HS-27A (cell line): ENCODE measurements around the gene VSIG1.

Experiments used
- DNase-seq: peaks from one replicate; pipeline ENCODE4 v3.0.0-alpha.2; 2012; ENCODE audit warnings: low read depth, missing footprints

VSIG1 gene

DNA sequence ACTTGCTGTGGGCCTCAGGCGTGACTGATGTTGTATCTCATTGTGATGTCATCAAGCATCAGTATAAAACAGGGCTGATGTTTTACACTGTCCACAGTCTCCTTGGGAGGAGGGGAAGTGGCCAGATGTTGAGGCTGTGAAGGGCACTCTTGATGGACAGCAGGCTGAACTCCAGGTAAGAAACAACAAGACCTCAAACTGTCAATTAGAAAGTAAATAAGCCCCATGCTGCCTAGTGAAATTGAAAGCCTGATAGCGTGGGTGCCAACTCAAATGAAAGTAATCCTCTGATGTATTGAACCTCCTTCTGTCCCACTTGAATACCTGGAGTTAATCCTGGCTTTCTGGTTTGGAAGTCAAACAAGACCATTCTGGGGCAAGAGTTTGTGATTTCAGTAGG, 19.7 kb downstream of the VSIG1 start:
- no peak for DNase-seq

- no peak for DNase-seq
Measured at GRCh38 chrX:108068121-108068520, 23.3 kb downstream of the VSIG1 start.

DNA sequence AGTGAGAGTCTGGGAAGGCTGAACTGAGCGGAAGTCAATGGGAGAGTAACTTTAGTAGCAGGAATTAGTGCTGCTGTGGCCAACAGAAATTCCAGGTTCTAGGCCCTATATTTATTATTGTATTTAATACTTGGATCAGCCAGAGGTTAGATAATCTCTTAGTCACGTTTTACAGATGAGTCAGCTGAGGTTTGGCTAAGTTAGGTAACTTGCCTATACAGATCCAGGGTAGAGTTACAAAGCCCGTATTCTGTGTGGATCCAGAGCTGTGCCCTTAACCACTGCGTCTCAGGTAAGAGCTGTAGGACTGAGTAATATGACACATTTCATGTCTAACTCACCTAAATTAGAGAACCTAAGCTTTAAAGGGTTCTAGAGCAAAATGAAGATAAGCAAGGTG, 26.0 kb downstream of the VSIG1 start:
- no peak for DNase-seq

GRCh38 chrX:108071578-108071977, 26.7 kb downstream of the VSIG1 start:
- DNase-seq = no peak

- peak; percentile 39 for DNase-seq
Measured at GRCh38 chrX:108072746-108073145, 27.9 kb downstream of the VSIG1 start.

DNA sequence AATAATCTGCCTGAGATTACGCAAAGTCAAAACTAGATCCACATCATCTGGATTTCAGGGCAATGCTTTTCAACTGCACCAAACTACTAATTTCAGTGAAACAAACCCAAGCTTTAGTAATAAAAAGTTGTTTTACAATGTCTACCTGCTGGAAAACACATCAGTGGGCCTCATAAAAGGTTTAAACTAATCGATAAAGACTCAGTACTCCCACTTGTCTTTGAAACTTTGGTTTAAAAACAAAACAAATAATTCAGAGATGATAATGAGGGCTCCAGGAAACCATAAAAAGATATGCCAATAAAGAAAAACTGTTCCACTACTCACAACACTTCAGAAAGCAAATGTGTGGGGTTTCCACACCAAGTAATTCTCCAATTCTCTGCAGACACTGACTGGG, 36.2 kb downstream of the VSIG1 start:
- no peak for DNase-seq

DNA sequence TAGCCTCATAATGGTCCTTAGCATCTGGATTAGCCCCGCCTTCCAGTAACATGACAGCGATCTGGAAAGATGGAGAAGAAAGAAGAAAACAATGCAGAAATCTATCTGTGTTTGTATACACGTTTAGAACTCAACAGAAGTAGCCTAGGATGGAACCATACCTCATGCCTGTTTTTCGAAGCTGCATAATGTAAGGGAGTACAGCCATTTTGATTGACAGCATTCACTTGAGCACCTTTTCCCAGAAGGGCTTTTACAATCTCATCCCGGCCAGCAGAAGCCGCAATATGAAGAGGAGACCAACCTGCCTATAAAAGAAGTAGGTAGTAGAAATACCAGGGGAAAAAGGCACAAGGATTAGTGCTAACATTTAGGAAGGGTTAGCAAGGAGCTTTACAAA, 42.9 kb downstream of the VSIG1 start:
- no peak for DNase-seq

GRCh38 chrX:108088511-108088910, 43.6 kb downstream of the VSIG1 start:
- no peak for DNase-seq

- peak; percentile 35 for DNase-seq
Measured at GRCh38 chrX:108090491-108091263, 45.8 kb downstream of the VSIG1 start.

DNA sequence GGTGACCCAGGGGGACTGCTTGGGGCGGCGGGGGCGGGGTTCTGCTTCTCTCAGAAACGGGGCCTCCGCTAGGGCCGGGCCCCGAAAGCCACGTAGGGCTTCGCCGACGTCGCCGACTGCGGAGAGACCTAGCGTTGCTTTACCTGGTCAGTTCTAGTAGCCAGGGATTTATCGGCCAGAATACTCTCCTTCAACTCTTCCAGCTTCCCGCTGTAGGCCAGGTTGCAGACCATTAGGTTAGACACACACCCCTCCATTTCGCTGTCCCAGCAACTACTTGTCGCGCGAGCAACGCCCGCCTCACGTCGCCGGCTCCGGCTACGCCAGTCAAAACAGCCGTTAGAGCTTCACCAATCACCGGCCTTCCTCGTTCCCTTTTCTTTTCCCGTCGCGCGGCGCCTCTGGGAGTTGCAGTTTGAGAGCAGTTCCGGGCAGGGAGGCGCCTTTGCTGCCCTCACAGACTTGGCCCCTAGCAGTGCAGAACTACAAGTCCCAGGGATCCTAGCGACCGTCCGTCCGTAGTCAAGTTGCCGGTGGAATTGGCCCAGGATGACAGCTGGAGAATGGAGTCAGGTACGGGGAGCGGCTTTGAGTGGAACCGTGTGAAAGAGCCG, 46.5 kb downstream of the VSIG1 start, which contains the start of the genes ATG4A and PSMD10:
Gene ATG4A (plus strand): TSS at position 515 of the 614 bp plus-strand sequence. CDS start 49 bp downstream, at position 564.
Gene PSMD10 (minus strand): TSS at position 279 of the 614 bp plus-strand sequence. CDS start 22 bp downstream, at position 257.
- DNase-seq = peak; percentile 83

GRCh38 chrX:108091878-108092291, 47.0 kb downstream of the VSIG1 start:
- DNase-seq = no peak

DNA sequence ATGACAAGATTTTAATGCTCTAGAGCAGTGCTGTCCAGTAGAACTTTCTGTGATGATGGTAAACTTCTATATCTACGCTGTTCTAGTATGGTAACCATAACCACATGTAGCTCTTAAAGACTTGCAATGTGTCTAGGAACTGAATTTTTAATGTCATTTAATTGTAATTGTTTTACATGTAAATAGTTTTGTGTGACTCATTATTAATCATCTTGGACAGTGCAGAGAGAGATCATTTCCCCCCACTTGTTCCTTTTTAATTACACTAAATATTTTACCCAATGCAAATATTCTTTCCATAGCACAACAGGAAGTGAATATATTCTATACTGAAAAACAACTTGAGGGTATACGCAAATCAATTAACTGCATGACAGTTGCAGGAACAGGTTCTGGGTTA, 52.5 kb downstream of the VSIG1 start:
- no peak for DNase-seq

DNA sequence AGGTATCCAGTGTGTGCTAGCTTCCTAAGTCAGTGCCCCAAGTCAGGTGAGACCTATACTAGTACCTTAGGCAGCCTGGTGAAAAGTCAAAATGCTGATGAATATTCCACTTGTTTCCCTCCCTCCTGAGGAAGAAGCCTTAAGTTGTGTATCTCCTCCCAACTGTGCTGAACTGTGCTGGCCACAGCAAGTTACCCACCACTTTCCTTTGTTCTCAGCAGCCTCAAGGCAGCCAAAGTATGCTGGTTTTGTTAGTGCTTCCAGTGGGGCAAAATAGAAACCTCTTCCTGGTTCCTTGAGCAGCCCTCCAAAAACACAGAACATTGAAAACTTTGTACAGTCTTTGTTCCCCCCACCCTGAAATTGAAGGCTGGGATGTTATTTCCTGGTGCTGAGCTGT, 60.6 kb downstream of the VSIG1 start:
- no peak for DNase-seq

- DNase-seq = no peak
Measured at GRCh38 chrX:108114541-108114940, 69.7 kb downstream of the VSIG1 start.

DNA sequence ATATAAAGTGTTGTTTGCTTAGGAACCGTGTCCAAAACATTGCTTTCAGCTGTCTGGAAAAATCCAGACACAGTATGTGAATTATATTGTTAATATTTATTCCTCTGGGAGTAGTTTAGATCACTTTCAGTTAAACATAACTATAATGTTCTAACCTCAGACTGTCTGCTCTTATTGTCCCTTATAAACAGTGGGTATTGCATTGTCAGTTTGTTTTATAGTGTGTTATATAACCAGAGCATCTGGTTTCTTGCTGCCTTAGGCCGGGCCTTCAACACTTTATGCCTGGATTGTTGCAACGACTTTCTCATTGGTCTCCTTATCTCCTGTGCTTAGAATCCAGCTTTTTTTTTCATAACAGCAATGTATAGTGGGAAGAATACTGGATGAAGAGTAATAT, 73.1 kb downstream of the VSIG1 start:
- DNase-seq = no peak

GRCh38 chrX:108121291-108121690, 76.4 kb downstream of the VSIG1 start:
- DNase-seq = no peak

GRCh38 chrX:108122748-108123147, 77.9 kb downstream of the VSIG1 start:
- DNase-seq = no peak

DNA sequence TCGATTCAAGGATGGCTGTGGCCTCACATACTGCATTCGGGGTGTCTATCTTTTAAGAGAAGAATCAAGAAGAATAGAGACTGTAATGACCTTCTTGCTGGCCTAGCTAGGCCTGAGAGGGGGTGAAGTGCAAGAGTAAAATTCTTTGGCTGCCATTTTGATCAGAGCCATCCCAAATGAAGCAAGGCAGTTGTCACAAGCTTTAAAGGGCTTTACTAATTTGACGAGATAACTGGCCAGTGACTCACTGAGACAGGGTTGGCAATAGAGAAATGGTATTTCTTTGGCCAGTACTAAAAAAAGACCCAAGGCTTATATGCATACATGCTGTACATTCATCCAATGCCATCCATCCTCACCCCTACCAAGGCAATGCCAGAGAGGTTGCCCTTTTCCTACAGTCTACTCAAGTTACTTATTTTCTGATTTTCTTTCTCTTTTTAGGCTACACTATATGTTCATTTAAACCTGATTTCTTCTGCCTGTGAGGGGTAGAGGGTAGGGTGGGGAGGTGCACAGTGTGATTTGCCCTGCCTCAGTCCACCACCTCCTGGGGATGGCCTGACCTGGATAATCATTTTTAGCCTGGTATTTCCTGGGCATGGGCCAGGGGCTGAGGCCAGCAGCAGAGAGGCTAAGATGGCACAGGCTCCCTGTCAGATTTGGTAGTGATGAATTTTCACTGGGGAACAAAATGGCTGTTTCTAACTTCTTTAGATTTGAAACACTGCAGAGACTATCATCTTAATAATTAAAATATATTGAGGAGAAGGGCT, 78.9 kb downstream of the VSIG1 start:
- DNase-seq = no peak

- DNase-seq = no peak
Measured at GRCh38 chrX:108126661-108127060, 81.8 kb downstream of the VSIG1 start.

DNA sequence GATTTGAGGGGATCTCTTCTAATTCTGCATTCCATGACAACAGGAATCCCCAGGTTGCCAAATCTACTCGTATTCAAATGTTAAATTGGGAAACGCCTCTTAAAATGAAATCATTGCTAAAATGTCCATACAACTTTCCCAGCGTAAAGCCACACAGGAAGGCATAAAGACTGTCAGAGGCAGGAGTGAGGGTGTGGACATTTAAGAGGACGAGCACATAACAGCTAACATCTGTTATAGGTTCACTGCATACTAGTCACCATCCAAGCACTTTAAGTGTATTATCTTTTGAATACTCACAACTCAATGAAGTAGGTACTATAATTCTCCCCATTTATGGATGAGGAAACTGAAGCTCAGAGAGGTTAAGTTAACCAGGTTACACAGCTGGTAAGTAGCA, 82.3 kb downstream of the VSIG1 start:
- DNase-seq = no peak
